Esophagus squamous epithelium (tissue), 5 donors: Measurements from ENCODE around the gene PIM2. TPM values are rescaled to one million over a fixed set of nuclear protein-coding genes. Genes with fewer than 3 reads are reported as not detected.

ENCODE experiments used
- DNase-seq: peaks from one replicate; lab custom pipeline; 2025; lab: John Stamatoyannopoulos, UW
- H3K27ac ChIP-seq, 4 donors: fragments of 200-600 bp; sonication (generic); one replicate each; pipeline ENCODE4 v1.5.1; 2016 to 2019; ENCODE audit warnings: mild to moderate bottlenecking in 1 of 4
- H3K27me3 ChIP-seq, 4 donors: fragments of 200-600 bp; sonication (generic); 1 replicate in 3 of 4; 2 replicates in 1 of 4; pipeline versions ENCODE4 v1.5.1 to v1.6.0; 2017 to 2021; ENCODE audit warnings: antibody characterized with exemption in 1 of 4
- H3K36me3 ChIP-seq, 3 donors: fragments of 200-600 bp; sonication (generic); one replicate each; pipeline ENCODE4 v1.5.1; 2016 to 2019
- H3K4me1 ChIP-seq, 3 donors: fragments of 200-600 bp; sonication (generic); one replicate each; pipeline ENCODE4 v1.5.1; 2017 to 2019
- H3K4me3 ChIP-seq, 4 donors: fragments of 200-600 bp; sonication (generic); 1 replicate in 3 of 4; 2 replicates in 1 of 4; pipeline ENCODE4 v1.5.1; 2016 to 2019; ENCODE audit warnings: mild to moderate bottlenecking in 2 of 4, moderate library complexity in 1 of 4
- H3K9me3 ChIP-seq, 3 donors: fragments of 200-600 bp; sonication (generic); one replicate each; pipeline ENCODE4 v1.5.1; 2016 to 2019
- POLR2A ChIP-seq, 4 donors: fragments of 450-650 bp; IDR thresholded peaks; one replicate each; pipeline ENCODE4 v1.6.1; 2017; ENCODE audit warnings: antibody characterized with exemption in 4 of 4, mild to moderate bottlenecking in 4 of 4, moderate library complexity in 3 of 4
- WGBS, 2 donors: methylation state at CpG; one replicate each; pipeline ENCODE4 v1.1.5; 2018; 5-methylcytosine and 5-hydroxymethylcytosine counted together
- intact Hi-C: fragments of 100-400 bp; cut with DNase I; formaldehyde crosslinking; loops from one replicate; pipeline ENCODE4 v1.15.0; 2022
- total RNA-seq, 4 donors: library from RNA; depleted of rRNA; stranded (reverse); fragments of >200 nt; gene quantifications; one replicate each; pipeline ENCODE4 v1.1.0, GENCODE V29; 2016
- TF ChIP-seq, protein P1 (sequence below), 6 experiments: fragments of 450-650 bp in 4 of 6; fragments of 200-600 bp in 2 of 6; sonication (generic) in 2 of 6; IDR thresholded peaks; one replicate each; pipeline ENCODE4 v1.5.1; 2016 to 2019; ENCODE audit warnings: antibody characterized with exemption in 6 of 6, mild to moderate bottlenecking in 4 of 6, moderate library complexity in 4 of 6
- donor health status: DM: yes; HTN: yes; CAD: no.

The PIM2 gene
- total RNA-seq, 4 donors from 2014 or later = 3.3 to 9.7 (median 7.6) TPM

DNA sequence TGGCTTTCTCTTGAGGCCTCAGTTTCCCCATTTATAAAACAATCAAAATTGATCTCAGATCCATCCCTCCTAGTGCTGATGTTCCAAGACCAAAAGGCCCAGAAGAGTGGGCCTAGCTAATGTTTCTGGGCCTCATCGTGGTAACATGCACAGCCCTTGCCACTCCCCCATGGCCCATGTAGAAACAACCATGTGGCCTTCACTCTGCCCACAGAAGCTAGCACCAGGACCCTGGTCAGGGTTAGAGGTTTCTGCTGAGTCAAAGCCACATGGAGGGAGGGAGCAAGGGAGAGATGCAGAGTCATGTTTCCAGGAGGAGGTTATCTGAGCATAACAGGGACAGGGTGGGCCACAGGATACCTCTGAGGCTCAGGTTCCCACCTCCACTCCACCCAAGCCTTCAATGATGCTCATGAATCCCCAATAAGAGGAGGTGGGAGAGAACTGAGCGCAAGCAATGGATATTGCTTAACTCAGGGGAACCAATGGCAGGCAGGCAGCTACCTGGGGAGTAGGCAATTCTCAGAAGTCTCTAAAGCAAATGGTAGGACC is 21.7 kb upstream of the PIM2 start:
- intact Hi-C loops = no loop called here
- WGBS, 2 donors = 88 to 100% methylated on average over 1 of the region's 2 CpGs
- no peak for TF ChIP-seq POLR2A (IDR thresholded peaks at IDR 0.05)
- TF ChIP-seq, protein P1, sequence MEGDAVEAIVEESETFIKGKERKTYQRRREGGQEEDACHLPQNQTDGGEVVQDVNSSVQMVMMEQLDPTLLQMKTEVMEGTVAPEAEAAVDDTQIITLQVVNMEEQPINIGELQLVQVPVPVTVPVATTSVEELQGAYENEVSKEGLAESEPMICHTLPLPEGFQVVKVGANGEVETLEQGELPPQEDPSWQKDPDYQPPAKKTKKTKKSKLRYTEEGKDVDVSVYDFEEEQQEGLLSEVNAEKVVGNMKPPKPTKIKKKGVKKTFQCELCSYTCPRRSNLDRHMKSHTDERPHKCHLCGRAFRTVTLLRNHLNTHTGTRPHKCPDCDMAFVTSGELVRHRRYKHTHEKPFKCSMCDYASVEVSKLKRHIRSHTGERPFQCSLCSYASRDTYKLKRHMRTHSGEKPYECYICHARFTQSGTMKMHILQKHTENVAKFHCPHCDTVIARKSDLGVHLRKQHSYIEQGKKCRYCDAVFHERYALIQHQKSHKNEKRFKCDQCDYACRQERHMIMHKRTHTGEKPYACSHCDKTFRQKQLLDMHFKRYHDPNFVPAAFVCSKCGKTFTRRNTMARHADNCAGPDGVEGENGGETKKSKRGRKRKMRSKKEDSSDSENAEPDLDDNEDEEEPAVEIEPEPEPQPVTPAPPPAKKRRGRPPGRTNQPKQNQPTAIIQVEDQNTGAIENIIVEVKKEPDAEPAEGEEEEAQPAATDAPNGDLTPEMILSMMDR (IDR thresholded peaks at IDR 0.05) = no peak
- H3K27me3 ChIP-seq = no peaks in the 10 kb centered on the region
- no peaks in the 10 kb centered on the region for H3K9me3 ChIP-seq
- DNase-seq = no peak
- H3K36me3 ChIP-seq = peaks cover 0 to 54% (median 0%) of the 10 kb centered on the region in 3 donors
- peak overlapping the region in 1 of 4 donors; percentile 68 for H3K27ac ChIP-seq
- H3K4me3 ChIP-seq = no peak overlapping the region
- H3K4me1 ChIP-seq = peaks cover 0 to 36% (median 4%) of the 10 kb centered on the region in 3 donors

DNA sequence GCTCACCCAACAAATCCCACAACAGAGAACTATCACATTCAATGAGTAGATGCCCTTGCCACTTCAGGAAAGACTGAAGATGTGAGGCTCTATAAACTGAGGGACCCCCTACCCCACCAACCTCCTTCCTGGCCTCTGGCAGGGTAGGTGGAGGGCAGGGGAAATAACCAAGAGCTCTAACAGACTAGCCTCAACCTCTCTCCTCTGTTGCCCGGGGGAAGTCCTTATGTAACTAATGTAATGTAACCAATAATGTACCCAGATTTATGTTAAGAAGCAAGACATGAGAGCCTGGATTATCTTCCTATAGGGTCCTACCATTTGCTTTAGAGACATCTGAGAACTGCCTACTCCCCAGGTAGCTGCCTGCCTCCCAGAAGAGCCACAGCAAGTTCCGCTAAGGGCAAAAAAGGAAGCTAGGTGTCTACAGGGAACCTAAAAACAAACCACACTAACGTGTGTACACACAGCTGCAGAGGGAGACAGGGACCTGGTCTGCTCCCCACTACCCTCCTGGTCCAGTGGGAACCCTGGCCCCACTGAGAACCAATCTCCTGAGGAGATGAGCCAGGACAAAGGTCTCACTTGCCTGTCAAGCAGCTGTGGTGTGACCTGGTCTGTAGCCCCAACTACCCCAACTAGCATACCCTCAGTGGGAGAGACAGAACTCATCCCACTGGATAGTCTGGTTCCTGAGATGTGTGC is 20.9 kb upstream of the PIM2 start:
- H3K9me3 ChIP-seq = no peaks in the 10 kb centered on the region
- H3K27me3 ChIP-seq = no peaks in the 10 kb centered on the region
- WGBS, 2 donors = 50 to 55% methylated on average over 1 to 3 of the region's 3 CpGs
- peaks cover 0 to 36% (median 4%) of the 10 kb centered on the region in 3 donors for H3K4me1 ChIP-seq
- peaks cover 0 to 60% (median 0%) of the 10 kb centered on the region in 3 donors for H3K36me3 ChIP-seq
- no peak overlapping the region for H3K4me3 ChIP-seq
- DNase-seq = no peak
- TF ChIP-seq POLR2A (IDR thresholded peaks at IDR 0.05) = peak in 1 of 4 donors; percentile 14
- TF ChIP-seq, protein P1 (IDR thresholded peaks at IDR 0.05) = no peak
- intact Hi-C loops = no loop called here
- peak overlapping the region in 2 of 4 donors; percentile 42 to 69 for H3K27ac ChIP-seq

DNA sequence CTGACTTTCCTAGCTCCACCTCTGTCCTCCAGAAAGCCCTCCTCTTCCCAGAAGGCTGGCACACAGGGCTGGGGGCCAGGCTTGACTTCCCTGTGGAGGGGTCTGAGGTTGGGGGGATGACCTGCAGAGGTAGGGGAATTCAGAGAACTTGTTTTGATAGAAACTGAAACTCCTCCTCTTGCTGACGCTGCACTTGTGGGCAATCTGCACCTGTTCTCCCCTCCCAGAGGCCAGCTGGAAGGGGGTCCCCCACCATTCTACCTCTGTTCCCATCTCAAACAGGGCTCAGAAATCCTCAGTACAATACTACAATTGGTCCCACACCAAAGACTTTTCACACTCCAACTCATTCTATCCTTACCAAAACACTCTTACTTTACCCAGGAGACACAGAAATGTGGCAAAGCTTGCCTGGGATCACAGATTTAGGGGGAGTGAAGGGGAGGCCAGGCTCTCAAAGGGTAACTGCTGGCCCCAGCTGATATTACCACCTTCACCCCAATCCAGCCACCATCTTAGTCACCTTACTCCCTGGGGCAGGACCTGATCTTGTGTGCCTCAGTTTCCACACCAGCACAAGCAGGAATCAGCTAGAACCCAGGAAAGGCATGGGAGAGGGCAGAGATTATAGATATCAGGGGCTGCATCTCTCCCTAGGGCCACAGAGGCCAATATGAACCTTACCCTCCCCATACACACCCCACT is 20.0 kb upstream of the PIM2 start:
- Histone ChIP-seq H3K27ac (peak overlapping the region in 2 of 4 donors; percentile 50 to 69), H3K9me3 (no peaks in the 10 kb centered on the region), H3K27me3 (no peaks in the 10 kb centered on the region), H3K36me3 (peaks cover 0 to 64% (median under 1%) of the 10 kb centered on the region in 3 donors), H3K4me1 (peaks cover 0 to 36% (median 4%) of the 10 kb centered on the region in 3 donors), H3K4me3 (no peak overlapping the region)
- intact Hi-C loops = no loop called here
- DNase-seq = no peak
- TF ChIP-seq POLR2A (IDR thresholded peaks at IDR 0.05) = no peak
- TF ChIP-seq, protein P1 (IDR thresholded peaks at IDR 0.05) = no peak
- WGBS, 2 donors = 44 to 80% methylated on average over 1 of the region's 1 CpG

DNA sequence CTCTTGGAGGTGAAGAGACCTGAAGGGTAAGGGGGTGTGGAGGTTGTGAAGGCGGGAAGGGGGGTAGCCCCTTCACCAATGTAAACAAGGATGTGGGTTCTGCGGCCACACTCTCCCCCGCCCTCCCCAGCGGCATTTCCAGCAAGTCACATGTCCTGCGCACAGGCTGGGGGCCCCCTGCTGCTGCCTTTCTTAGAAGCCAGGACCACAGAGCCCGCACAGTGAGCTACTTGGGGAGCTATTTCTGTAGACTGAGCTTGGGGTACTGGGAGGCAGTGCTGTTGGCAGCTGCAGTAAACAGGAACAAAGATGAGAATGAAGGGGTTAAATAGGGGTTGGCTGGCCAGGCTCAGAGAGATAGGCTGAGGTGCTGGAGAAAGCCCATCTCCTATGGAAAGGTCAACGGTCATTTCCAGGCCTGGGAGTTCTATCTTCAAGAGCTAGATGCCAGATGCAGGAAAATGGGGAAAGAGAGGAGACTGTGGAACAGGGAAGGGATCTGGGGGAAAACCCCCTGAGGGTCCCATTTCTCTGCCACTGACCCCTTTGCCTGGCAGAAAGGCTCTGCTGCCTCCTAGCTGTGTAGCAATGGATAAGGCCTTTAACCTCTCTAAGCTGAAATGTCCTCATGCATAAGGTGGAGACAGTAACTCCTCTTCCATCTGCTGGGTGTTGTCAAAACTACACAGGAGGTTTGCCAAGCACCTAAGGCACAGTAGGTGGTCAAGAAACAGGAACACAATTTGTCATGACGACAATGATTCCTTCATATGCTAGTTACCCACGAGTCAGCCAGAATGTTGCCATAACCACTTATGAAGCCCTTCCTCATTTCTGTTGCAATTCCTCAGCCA is 18.5 kb upstream of the PIM2 start:
- intact Hi-C loops = no loop called here
- no peaks in the 10 kb centered on the region for H3K9me3 ChIP-seq
- TF ChIP-seq, protein P1 (IDR thresholded peaks at IDR 0.05) = no peak
- peak in 1 of 4 donors; percentile 35 for TF ChIP-seq POLR2A (IDR thresholded peaks at IDR 0.05)
- H3K27ac ChIP-seq = peak overlapping the region in 2 of 4 donors; percentile 50 to 72
- peak; percentile 49 for DNase-seq
- peaks cover 0 to 75% (median 5%) of the 10 kb centered on the region in 3 donors for H3K36me3 ChIP-seq
- 40 to 41% methylated on average over 1 to 9 of the region's 9 CpGs for WGBS, 2 donors
- H3K27me3 ChIP-seq = no peaks in the 10 kb centered on the region
- H3K4me1 ChIP-seq = peaks cover 0 to 36% (median 4%) of the 10 kb centered on the region in 3 donors
- no peak overlapping the region for H3K4me3 ChIP-seq
